ENCODE measurements around the gene HJURP.

HJURP gene

DNA sequence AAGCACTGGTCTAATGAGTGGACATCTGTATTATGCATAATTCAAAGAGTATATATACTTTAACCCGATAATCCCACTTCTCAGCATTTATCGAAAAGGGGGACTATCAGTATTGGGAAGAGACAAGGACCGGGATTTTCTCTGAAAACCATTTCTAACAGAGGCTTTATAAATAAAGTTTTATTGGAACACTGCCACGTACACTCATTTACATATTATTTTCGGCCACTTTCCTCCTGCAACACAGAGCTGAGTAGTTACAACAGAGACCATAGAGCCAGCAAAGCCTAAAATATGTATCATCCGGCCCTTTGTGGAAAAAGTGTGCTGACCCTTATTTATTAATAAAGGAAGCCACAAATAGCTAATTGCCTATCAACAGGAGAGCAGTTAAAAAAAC is 3.2 kb downstream of the HJURP start:
- Histone ChIP-seq H3K4me3 (ENCODE audit: control insufficient read depth in 1 of 7, extremely low read depth in 1 of 7, insufficient read depth in 4 of 7, low read depth in 2 of 7, low read length in 6 of 7) (no peak overlapping the region), H3K27me3 (replicated peaks in 2 of 5; ENCODE audit: control insufficient read depth in 4 of 5, insufficient read depth in 5 of 5, low read length in 4 of 5) (no peaks in the 10 kb centered on the region), H3K36me3 (ENCODE audit: control insufficient read depth in 4 of 4, insufficient read depth in 4 of 4, low read length in 3 of 4) (peaks cover 10 to 61% (median 26%) of the 10 kb centered on the region in 4 experiments), H3K4me1 (ENCODE audit: control extremely low read depth in 1 of 4, control insufficient read depth in 4 of 4, insufficient read depth in 4 of 4, low read length in 3 of 4) (peaks cover 16 to 32% (median 26%) of the 10 kb centered on the region in 4 experiments), H3K27ac (ENCODE audit: insufficient read depth in 1 of 2, low read depth in 1 of 2, low read length in 2 of 2, poor library complexity in 1 of 2, severe bottlenecking in 2 of 2) (no peak overlapping the region), H3K9me3 (ENCODE audit: control extremely low read depth in 1 of 5, control insufficient read depth in 4 of 5, insufficient read depth in 2 of 5, low read depth in 1 of 5, low read length in 4 of 5) (no peaks in the 10 kb centered on the region)
- 100% methylated on average over 2 of the region's 6 CpGs for WGBS (ENCODE audit: insufficient coverage)
- no peak for DNase-seq
- POLR2A ChIA-PET = no interaction called here
- CTCF ChIA-PET = interaction anchor here (0.7 kb wide), 1 partner anchor 12 kb away, joined by 3 read pairs; no protein-coding TSS in a partner anchor

- POLR2A ChIA-PET = interaction anchor here (0.5 kb wide), 1 partner anchor 33 kb away, joined by 3 read pairs; no protein-coding TSS in a partner anchor
- Histone ChIP-seq H3K4me1 (ENCODE audit: control extremely low read depth in 1 of 4, control insufficient read depth in 4 of 4, insufficient read depth in 4 of 4, low read length in 3 of 4) (peaks cover 16 to 32% (median 26%) of the 10 kb centered on the region in 4 experiments), H3K27ac (ENCODE audit: insufficient read depth in 1 of 2, low read depth in 1 of 2, low read length in 2 of 2, poor library complexity in 1 of 2, severe bottlenecking in 2 of 2) (no peak overlapping the region), H3K4me3 (ENCODE audit: control insufficient read depth in 1 of 7, extremely low read depth in 1 of 7, insufficient read depth in 4 of 7, low read depth in 2 of 7, low read length in 6 of 7) (no peak overlapping the region), H3K27me3 (replicated peaks in 2 of 5; ENCODE audit: control insufficient read depth in 4 of 5, insufficient read depth in 5 of 5, low read length in 4 of 5) (no peaks in the 10 kb centered on the region), H3K36me3 (ENCODE audit: control insufficient read depth in 4 of 4, insufficient read depth in 4 of 4, low read length in 3 of 4) (peaks cover 10 to 65% (median 27%) of the 10 kb centered on the region in 4 experiments), H3K9me3 (ENCODE audit: control extremely low read depth in 1 of 5, control insufficient read depth in 4 of 5, insufficient read depth in 2 of 5, low read depth in 1 of 5, low read length in 4 of 5) (no peaks in the 10 kb centered on the region)
- WGBS (ENCODE audit: insufficient coverage) = 95% methylated on average over 7 of the region's 7 CpGs
- DNase-seq = no peak
- CTCF ChIA-PET = interaction anchor here (0.7 kb wide), 1 partner anchor 12 kb away, joined by 3 read pairs; no protein-coding TSS in a partner anchor
These were observed 3.6 kb downstream of the HJURP start for GRCh38 chr2:233850745-233851144.

DNA sequence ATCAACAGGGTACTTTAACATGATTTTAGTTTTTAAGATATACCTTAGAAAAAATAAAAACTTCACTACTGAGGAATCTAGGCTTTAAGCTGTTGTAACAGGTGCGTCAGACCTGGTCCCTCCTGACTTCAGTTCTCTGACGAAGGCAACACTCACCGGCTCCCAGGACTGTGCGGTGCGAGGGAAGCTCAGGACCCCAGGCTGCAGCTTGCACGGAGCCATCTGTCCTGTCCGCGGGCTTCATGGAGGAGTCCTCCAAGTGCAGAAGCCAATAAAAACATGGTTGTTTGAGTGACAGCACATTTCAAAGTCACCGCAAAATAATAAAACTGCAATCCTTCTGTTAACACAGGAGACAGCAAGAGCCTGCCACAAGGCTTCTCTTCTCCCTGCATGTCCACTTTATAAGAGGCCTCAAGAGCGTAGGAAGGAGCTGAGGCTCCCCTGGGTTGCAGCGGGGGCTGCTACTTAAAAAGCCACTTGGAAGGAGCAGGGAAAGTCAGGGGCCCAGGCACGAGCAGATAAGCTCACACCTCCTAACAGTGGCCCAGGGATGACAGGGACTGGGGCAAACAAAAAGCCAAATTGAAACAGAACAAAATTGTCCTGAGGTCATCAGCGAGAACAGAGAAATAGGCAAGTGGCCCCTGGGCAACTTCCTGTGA is 4.6 kb downstream of the HJURP start:
- no peaks in the 10 kb centered on the region for H3K9me3 ChIP-seq (ENCODE audit: control extremely low read depth in 1 of 5, control insufficient read depth in 4 of 5, insufficient read depth in 2 of 5, low read depth in 1 of 5, low read length in 4 of 5)
- H3K4me1 ChIP-seq (ENCODE audit: control extremely low read depth in 1 of 4, control insufficient read depth in 4 of 4, insufficient read depth in 4 of 4, low read length in 3 of 4) = peaks cover 13 to 26% (median 24%) of the 10 kb centered on the region in 4 experiments
- no peak overlapping the region for H3K27ac ChIP-seq (ENCODE audit: insufficient read depth in 1 of 2, low read depth in 1 of 2, low read length in 2 of 2, poor library complexity in 1 of 2, severe bottlenecking in 2 of 2)
- ChIA-PET CTCF (no interaction called here), POLR2A (no interaction called here)
- no peaks in the 10 kb centered on the region for H3K27me3 ChIP-seq (replicated peaks in 2 of 5; ENCODE audit: control insufficient read depth in 4 of 5, insufficient read depth in 5 of 5, low read length in 4 of 5)
- 88% methylated on average over 12 of the region's 13 CpGs for WGBS (ENCODE audit: insufficient coverage)
- H3K4me3 ChIP-seq (ENCODE audit: control insufficient read depth in 1 of 7, extremely low read depth in 1 of 7, insufficient read depth in 4 of 7, low read depth in 2 of 7, low read length in 6 of 7) = no peak overlapping the region
- H3K36me3 ChIP-seq (ENCODE audit: control insufficient read depth in 4 of 4, insufficient read depth in 4 of 4, low read length in 3 of 4) = peaks cover 12 to 73% (median 33%) of the 10 kb centered on the region in 4 experiments
- DNase-seq = no peak

DNA sequence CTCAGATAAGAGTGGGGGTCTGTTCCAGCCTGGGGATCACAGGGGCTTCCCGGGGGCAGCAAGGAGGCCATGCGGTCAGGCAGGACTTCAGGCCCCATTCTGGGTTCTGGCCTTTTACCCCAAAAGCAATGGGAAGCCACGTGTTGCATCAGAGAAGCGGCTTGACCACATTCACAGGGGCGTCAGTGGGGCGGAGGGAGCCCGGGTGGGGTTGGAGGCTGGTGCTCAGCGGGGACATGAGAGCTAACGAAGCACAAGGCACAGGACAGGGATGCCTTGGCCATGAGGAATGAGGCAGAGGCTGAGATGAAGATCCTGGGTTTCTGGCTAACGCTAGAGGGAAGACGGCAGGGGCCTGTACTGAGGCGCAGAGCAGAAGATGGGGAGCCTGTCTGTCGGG is 6.1 kb downstream of the HJURP start:
- no peaks in the 10 kb centered on the region for H3K9me3 ChIP-seq (ENCODE audit: control extremely low read depth in 1 of 5, control insufficient read depth in 4 of 5, insufficient read depth in 2 of 5, low read depth in 1 of 5, low read length in 4 of 5)
- H3K27ac ChIP-seq (ENCODE audit: insufficient read depth in 1 of 2, low read depth in 1 of 2, low read length in 2 of 2, poor library complexity in 1 of 2, severe bottlenecking in 2 of 2) = no peak overlapping the region
- no peak overlapping the region for H3K4me3 ChIP-seq (ENCODE audit: control insufficient read depth in 1 of 7, extremely low read depth in 1 of 7, insufficient read depth in 4 of 7, low read depth in 2 of 7, low read length in 6 of 7)
- WGBS (ENCODE audit: insufficient coverage) = 96% methylated on average over 13 of the region's 13 CpGs
- POLR2A ChIA-PET = no interaction called here
- CTCF ChIA-PET = interaction anchor here (1.0 kb wide), 1 partner anchor 9 kb away, joined by 3 read pairs; no protein-coding TSS in a partner anchor
- peaks cover 7 to 16% (median 15%) of the 10 kb centered on the region in 4 experiments for H3K4me1 ChIP-seq (ENCODE audit: control extremely low read depth in 1 of 4, control insufficient read depth in 4 of 4, insufficient read depth in 4 of 4, low read length in 3 of 4)
- H3K27me3 ChIP-seq (replicated peaks in 2 of 5; ENCODE audit: control insufficient read depth in 4 of 5, insufficient read depth in 5 of 5, low read length in 4 of 5) = no peaks in the 10 kb centered on the region
- no peak for DNase-seq
- H3K36me3 ChIP-seq (ENCODE audit: control insufficient read depth in 4 of 4, insufficient read depth in 4 of 4, low read length in 3 of 4) = peaks cover 22 to 88% (median 44%) of the 10 kb centered on the region in 4 experiments

DNA sequence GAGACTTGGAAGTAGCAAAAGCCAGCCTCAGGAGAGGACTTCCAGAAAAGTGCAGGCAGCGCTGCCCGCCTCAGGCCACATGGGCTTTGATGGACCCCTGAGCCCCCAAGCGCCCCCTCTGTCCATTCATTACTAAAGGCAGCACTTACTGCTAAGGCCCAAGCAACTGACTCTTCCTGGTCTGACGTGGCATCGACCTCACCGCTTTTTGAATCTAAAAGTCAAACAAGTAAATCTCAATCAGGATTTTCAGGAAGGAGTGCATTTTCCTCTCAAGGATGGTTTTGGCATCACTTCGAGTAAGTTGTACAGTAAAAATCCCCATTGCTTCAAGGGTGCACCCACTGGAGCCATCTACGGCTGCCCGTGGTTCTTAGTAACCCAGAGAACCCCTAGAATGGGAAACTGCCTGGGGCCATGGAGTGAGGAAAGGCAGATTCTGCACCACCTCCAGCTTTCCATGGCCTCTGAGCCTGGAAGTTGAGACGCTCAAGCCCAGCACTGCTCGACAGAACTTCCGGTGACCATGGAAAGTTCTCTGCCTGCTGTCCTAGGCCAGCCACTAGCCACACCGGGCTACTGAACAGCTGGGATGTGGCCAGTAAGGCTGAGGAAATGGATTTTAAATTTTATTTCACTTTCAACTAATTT is 7.0 kb downstream of the HJURP start:
- Histone ChIP-seq H3K9me3 (ENCODE audit: control extremely low read depth in 1 of 5, control insufficient read depth in 4 of 5, insufficient read depth in 2 of 5, low read depth in 1 of 5, low read length in 4 of 5) (no peaks in the 10 kb centered on the region), H3K27ac (ENCODE audit: insufficient read depth in 1 of 2, low read depth in 1 of 2, low read length in 2 of 2, poor library complexity in 1 of 2, severe bottlenecking in 2 of 2) (no peak overlapping the region), H3K36me3 (ENCODE audit: control insufficient read depth in 4 of 4, insufficient read depth in 4 of 4, low read length in 3 of 4) (peaks cover 22 to 90% (median 50%) of the 10 kb centered on the region in 4 experiments), H3K4me3 (ENCODE audit: control insufficient read depth in 1 of 7, extremely low read depth in 1 of 7, insufficient read depth in 4 of 7, low read depth in 2 of 7, low read length in 6 of 7) (no peak overlapping the region), H3K27me3 (replicated peaks in 2 of 5; ENCODE audit: control insufficient read depth in 4 of 5, insufficient read depth in 5 of 5, low read length in 4 of 5) (no peaks in the 10 kb centered on the region), H3K4me1 (ENCODE audit: control extremely low read depth in 1 of 4, control insufficient read depth in 4 of 4, insufficient read depth in 4 of 4, low read length in 3 of 4) (peaks cover 0 to 7% (median 6%) of the 10 kb centered on the region in 4 experiments)
- CTCF ChIA-PET = interaction anchor here (1.0 kb wide), 1 partner anchor 10 kb away, joined by 3 read pairs; no protein-coding TSS in a partner anchor
- DNase-seq = no peak
- 100% methylated on average over 8 of the region's 13 CpGs for WGBS (ENCODE audit: insufficient coverage)
- POLR2A ChIA-PET = no interaction called here

DNA sequence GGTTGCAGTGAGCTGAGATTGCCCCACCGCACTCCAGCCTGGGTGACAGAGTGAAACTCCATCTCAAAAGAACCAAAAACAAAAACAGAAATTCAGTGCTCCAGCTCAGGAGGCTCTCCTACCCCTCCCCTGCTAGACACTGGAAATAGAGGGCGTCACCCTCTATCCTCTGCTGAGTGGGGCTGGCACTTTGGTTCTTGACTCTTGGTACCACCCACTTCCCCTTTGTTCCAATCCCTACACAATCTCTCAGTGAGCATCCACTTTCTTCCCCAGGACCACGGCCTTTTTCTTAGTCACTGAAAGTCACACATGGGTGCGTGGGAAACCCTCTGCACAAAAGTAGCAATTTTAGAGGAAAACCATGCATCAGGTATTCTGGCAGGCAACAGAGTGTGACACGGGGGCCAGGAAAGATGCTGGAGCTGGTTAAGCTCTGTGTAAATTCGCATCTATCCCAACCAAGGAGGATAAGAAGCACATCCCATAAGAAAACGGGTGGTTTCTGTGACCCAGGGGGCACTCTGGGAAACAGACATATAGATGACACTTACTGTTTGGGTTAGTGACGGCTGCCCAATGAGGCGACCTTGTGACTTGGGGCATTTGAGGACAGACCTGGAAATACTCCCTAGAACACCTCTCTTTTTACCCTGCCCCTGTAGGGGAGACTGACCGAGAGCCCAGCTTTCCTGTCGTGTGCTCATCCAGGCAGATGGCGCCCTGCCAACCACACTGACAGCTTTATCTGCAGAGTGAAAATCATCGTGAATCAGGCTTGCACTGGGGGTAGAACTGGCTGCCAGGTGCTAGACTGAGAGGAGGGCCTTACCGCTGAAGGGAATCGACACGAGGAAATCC is 7.7 kb downstream of the HJURP start:
- POLR2A ChIA-PET = no interaction called here
- CTCF ChIA-PET = no interaction called here
- WGBS (ENCODE audit: insufficient coverage) = 96% methylated on average over 15 of the region's 16 CpGs

More for the DNA sequence above, 7.7 kb downstream of the HJURP start:
- no peaks in the 10 kb centered on the region for H3K27me3 ChIP-seq (replicated peaks in 2 of 5; ENCODE audit: control insufficient read depth in 4 of 5, insufficient read depth in 5 of 5, low read length in 4 of 5)
- DNase-seq = no peak
- peaks cover 27 to 90% (median 55%) of the 10 kb centered on the region in 4 experiments for H3K36me3 ChIP-seq (ENCODE audit: control insufficient read depth in 4 of 4, insufficient read depth in 4 of 4, low read length in 3 of 4)
- no peaks in the 10 kb centered on the region for H3K9me3 ChIP-seq (ENCODE audit: control extremely low read depth in 1 of 5, control insufficient read depth in 4 of 5, insufficient read depth in 2 of 5, low read depth in 1 of 5, low read length in 4 of 5)
- H3K4me1 ChIP-seq (ENCODE audit: control extremely low read depth in 1 of 4, control insufficient read depth in 4 of 4, insufficient read depth in 4 of 4, low read length in 3 of 4) = no peaks in the 10 kb centered on the region
- no peak overlapping the region for H3K27ac ChIP-seq (ENCODE audit: insufficient read depth in 1 of 2, low read depth in 1 of 2, low read length in 2 of 2, poor library complexity in 1 of 2, severe bottlenecking in 2 of 2)
- H3K4me3 ChIP-seq (ENCODE audit: control insufficient read depth in 1 of 7, extremely low read depth in 1 of 7, insufficient read depth in 4 of 7, low read depth in 2 of 7, low read length in 6 of 7) = no peak overlapping the region
